Stimulated activated CD8-positive, alpha-beta memory T cell treated with anti-CD3 and anti-CD28 coated beads, Interleukin-4, amount 100 ng/mL, for 48 hours (primary cell): ENCODE data around the gene CTNNAL1.

Source experiments
- DNase-seq: peaks from one replicate; pipeline ENCODE4 v3.0.0-alpha.2; 2020

CTNNAL1 gene

GRCh38 chr9:109027176-109027575, 13.9 kb upstream of the CTNNAL1 start:
- no peak for DNase-seq

GRCh38 chr9:109026306-109026705, 13.0 kb upstream of the CTNNAL1 start:
- no peak for DNase-seq

GRCh38 chr9:109022873-109023272, 9.6 kb upstream of the CTNNAL1 start:
- DNase-seq, result no peak

GRCh38 chr9:109020581-109021511, 7.5 kb upstream of the CTNNAL1 start:
- no peak for DNase-seq

- no peak for DNase-seq
Observed at GRCh38 chr9:109020113-109020512, 6.8 kb upstream of the CTNNAL1 start.

GRCh38 chr9:109019420-109019819, 6.1 kb upstream of the CTNNAL1 start:
- DNase-seq, result no peak

GRCh38 chr9:109017493-109017892, 4.2 kb upstream of the CTNNAL1 start:
- DNase-seq, result no peak

GRCh38 chr9:109017061-109017460, 3.8 kb upstream of the CTNNAL1 start:
- DNase-seq, result no peak

- no peak for DNase-seq
Observed at GRCh38 chr9:109016132-109016531, 2.8 kb upstream of the CTNNAL1 start.

GRCh38 chr9:109014608-109015280, 1.4 kb upstream of the CTNNAL1 start:
- no peak for DNase-seq

GRCh38 chr9:109013679-109014607, 644 bp upstream of the CTNNAL1 start:
- no peak for DNase-seq

- DNase-seq, result peak; percentile 56
Observed at GRCh38 chr9:109012009-109012875, 1.1 kb downstream of the CTNNAL1 start.

- DNase-seq, result no peak
Observed at GRCh38 chr9:109011231-109011671, 2.0 kb downstream of the CTNNAL1 start.

- peak; percentile 78 for DNase-seq
Observed at GRCh38 chr9:109010746-109011145, 2.6 kb downstream of the CTNNAL1 start.

- DNase-seq, result no peak
Observed at GRCh38 chr9:109005678-109006077, 7.6 kb downstream of the CTNNAL1 start.

GRCh38 chr9:109003116-109003515, 10.2 kb downstream of the CTNNAL1 start:
- no peak for DNase-seq

- no peak for DNase-seq
Observed at GRCh38 chr9:109002141-109002540, 11.2 kb downstream of the CTNNAL1 start.

- DNase-seq, result no peak
Observed at GRCh38 chr9:109001275-109001676, 12.0 kb downstream of the CTNNAL1 start.

- no peak for DNase-seq
Observed at GRCh38 chr9:108997112-108997511, 16.2 kb downstream of the CTNNAL1 start.

- DNase-seq, result no peak
Observed at GRCh38 chr9:108996643-108997042, 16.7 kb downstream of the CTNNAL1 start.

GRCh38 chr9:108994695-108995094, 18.6 kb downstream of the CTNNAL1 start:
- DNase-seq, result no peak

GRCh38 chr9:108991479-108991878, 21.8 kb downstream of the CTNNAL1 start:
- no peak for DNase-seq
